GM23338 (cell line): ENCODE results near the gene PLA2R1. TPM values are rescaled to one million over a fixed set of nuclear protein-coding genes. Genes with fewer than 3 reads are reported as not detected.

ENCODE experiments used
- ATAC-seq: fragments of 200-7000 bp; cut with Tn5 transposase; 3 replicates; pipeline ENCODE4 v1.9.1; 2020
- DNase-seq: peaks from one replicate; pipeline ENCODE4 v3.0.0-alpha.2; 2015; ENCODE audit warnings: low spot score
- H2AFZ ChIP-seq: fragments of 200-600 bp; sonication (generic); 2 replicates; pipeline ENCODE4 v1.8.0; 2016; ENCODE audit warnings: antibody characterized with exemption, mild to moderate bottlenecking, moderate library complexity
- H3F3A ChIP-seq: fragments of 200-600 bp; sonication (generic); replicated peaks from 2 replicates; pipeline ENCODE4 v1.8.0; 2017; ENCODE audit warnings: antibody characterized with exemption, mixed run types, low read depth
- H3K27ac ChIP-seq: fragments of 200-600 bp; sonication (generic); 2 replicates; pipeline ENCODE4 v1.6.1; 2016; ENCODE audit warnings: low read depth
- H3K27me3 ChIP-seq: fragments of 200-600 bp; sonication (generic); 2 replicates; pipeline ENCODE4 v1.8.0; 2016; ENCODE audit warnings: mild to moderate bottlenecking, mixed run types, moderate library complexity; ENCODE audit not compliant: insufficient read depth
- H3K36me3 ChIP-seq: fragments of 200-600 bp; sonication (generic); 2 replicates; pipeline ENCODE4 v1.8.0; 2016; ENCODE audit warnings: mild to moderate bottlenecking; ENCODE audit not compliant: insufficient read depth
- H3K4me1 ChIP-seq: fragments of 200-600 bp; sonication (generic); 2 replicates; pipeline ENCODE4 v1.8.0; 2016; ENCODE audit warnings: mild to moderate bottlenecking, moderate library complexity; ENCODE audit not compliant: insufficient read depth
- H3K4me2 ChIP-seq: fragments of 200-600 bp; sonication (generic); 2 replicates; pipeline ENCODE4 v1.7.1; 2017; ENCODE audit warnings: mixed run types
- H3K4me3 ChIP-seq: fragments of 200-600 bp; sonication (generic); 2 replicates; pipeline ENCODE4 v1.6.1; 2016; ENCODE audit warnings: mixed run types
- H3K79me2 ChIP-seq: fragments of 200-600 bp; sonication (generic); replicated peaks from 2 replicates; pipeline ENCODE4 v1.8.0; 2017; ENCODE audit warnings: mild to moderate bottlenecking; ENCODE audit not compliant: insufficient read depth
- H3K9me2 ChIP-seq: fragments of 200-600 bp; sonication (generic); 2 replicates; pipeline ENCODE4 v1.8.0; 2017; ENCODE audit not compliant: insufficient read depth
- H4K20me1 ChIP-seq: fragments of 200-600 bp; sonication (generic); replicated peaks from 2 replicates; pipeline ENCODE4 v1.8.0; 2017; ENCODE audit warnings: mild to moderate bottlenecking; ENCODE audit not compliant: insufficient read depth
- H3K27ac Mint-ChIP-seq: 2 replicates; pipeline ENCODE4 v1.8.0; 2020; ENCODE audit warnings: inconsistent platforms, mild to moderate bottlenecking, moderate library complexity, mixed read lengths
- H3K27me3 Mint-ChIP-seq: 3 replicates; pipeline ENCODE4 v1.8.0; 2022; ENCODE audit warnings: low read depth, mild to moderate bottlenecking, moderate library complexity, mixed read lengths, inconsistent platforms; ENCODE audit not compliant: insufficient read depth, poor library complexity
- H3K36me3 Mint-ChIP-seq: 3 replicates; pipeline ENCODE4 v1.8.0; 2021; ENCODE audit warnings: low read depth, mild to moderate bottlenecking, inconsistent platforms, moderate library complexity, mixed read lengths
- H3K4me1 Mint-ChIP-seq: 3 replicates; pipeline ENCODE4 v1.8.0; 2020; ENCODE audit warnings: mild to moderate bottlenecking, inconsistent platforms, mixed read lengths
- H3K4me3 Mint-ChIP-seq: 3 replicates; pipeline ENCODE4 v1.8.0; 2021; ENCODE audit warnings: moderate library complexity, mild to moderate bottlenecking, inconsistent platforms, mixed read lengths
- H3K9me3 Mint-ChIP-seq: 3 replicates; pipeline ENCODE4 v1.8.0; 2020; ENCODE audit warnings: moderate library complexity, mild to moderate bottlenecking, inconsistent platforms, mixed read lengths
- CREB1 ChIP-seq: fragments of 250-450 bp; sonication (Bioruptor Pico); IDR thresholded peaks from 2 replicates; pipeline ENCODE4 v1.5.0; 2020; ENCODE audit warnings: low read depth, mild to moderate bottlenecking, moderate library complexity
- EZH2 ChIP-seq: fragments of 200-600 bp; sonication (generic); IDR thresholded peaks from one replicate; pipeline ENCODE4 v1.8.0; 2017; ENCODE audit warnings: antibody characterized with exemption, mild to moderate bottlenecking, low read depth; ENCODE audit not compliant: unreplicated experiment
- EZH2phosphoT487 ChIP-seq: fragments of 200-600 bp; sonication (generic); IDR thresholded peaks from one replicate; pipeline ENCODE4 v1.8.1; 2018; ENCODE audit warnings: antibody characterized with exemption; ENCODE audit not compliant: unreplicated experiment
- JUNB ChIP-seq: IDR thresholded peaks from one replicate; pipeline ENCODE4 v1.6.1; 2016; ENCODE audit warnings: antibody characterized with exemption; ENCODE audit not compliant: unreplicated experiment
- NANOG ChIP-seq: IDR thresholded peaks from 2 replicates; pipeline ENCODE4 v1.6.1; 2016; ENCODE audit warnings: antibody characterized with exemption, borderline replicate concordance
- POLR2AphosphoS5 ChIP-seq: IDR thresholded peaks from 2 replicates; pipeline ENCODE4 v1.6.1; 2016; ENCODE audit warnings: antibody characterized with exemption, low read depth
- STAT1 ChIP-seq: IDR thresholded peaks from one replicate; pipeline ENCODE4 v1.6.1; 2016; ENCODE audit warnings: antibody characterized with exemption; ENCODE audit not compliant: unreplicated experiment
- ZNF114 ChIP-seq: fragments of 250-450 bp; sonication (Bioruptor Pico); IDR thresholded peaks from 2 replicates; pipeline ENCODE4 v1.5.0; 2020; ENCODE audit warnings: mild to moderate bottlenecking, moderate library complexity
- ZNF331 ChIP-seq: fragments of 250-450 bp; sonication (Bioruptor Pico); IDR thresholded peaks from 2 replicates; pipeline ENCODE4 v1.5.0; 2020; ENCODE audit warnings: low read depth, mild to moderate bottlenecking, moderate library complexity
- polyA plus RNA-seq: library from polyadenylated mRNA; unstranded; fragments of >200 nt; fragmentation: Nextera tagmentation; extraction: Ambion mirVana; gene quantifications from 2 replicates; pipeline ENCODE4 v1.2.1, GENCODE V29; 2016
- total RNA-seq: library from RNA; depleted of rRNA; stranded (reverse); fragments of >200 nt; shearing (Covaris generic); gene quantifications from 2 replicates; pipeline ENCODE4 v1.2.3, GENCODE V29; 2014
- TF ChIP-seq, protein P1 (sequence below), 2 experiments: fragments of 200-600 bp in 1 of 2; sonication (generic) in 1 of 2; conservative IDR thresholded peaks; 2 replicates each; pipeline versions ENCODE4 v1.5.1 to v1.6.1; 2016 to 2017; ENCODE audit warnings: antibody characterized with exemption in 2 of 2, low read depth in 2 of 2, mild to moderate bottlenecking in 2 of 2, moderate library complexity in 1 of 2
- TF ChIP-seq, protein P2 (sequence below): IDR thresholded peaks from one replicate; pipeline ENCODE4 v1.6.1; 2018; ENCODE audit warnings: antibody characterized with exemption; ENCODE audit not compliant: unreplicated experiment
- TF ChIP-seq, protein P3 (sequence below): fragments of 250-450 bp; sonication (Bioruptor Pico); IDR thresholded peaks from 2 replicates; pipeline ENCODE4 v1.5.0; 2020; ENCODE audit warnings: mild to moderate bottlenecking, moderate library complexity
- TF ChIP-seq, protein P4 (sequence below): IDR thresholded peaks from 2 replicates; pipeline ENCODE4 v1.6.1; 2016; ENCODE audit warnings: antibody characterized with exemption

PLA2R1 gene
- total and polyA plus RNA-seq, 2 experiments from 2014 or later: 0.57 to 1.2 TPM

DNA sequence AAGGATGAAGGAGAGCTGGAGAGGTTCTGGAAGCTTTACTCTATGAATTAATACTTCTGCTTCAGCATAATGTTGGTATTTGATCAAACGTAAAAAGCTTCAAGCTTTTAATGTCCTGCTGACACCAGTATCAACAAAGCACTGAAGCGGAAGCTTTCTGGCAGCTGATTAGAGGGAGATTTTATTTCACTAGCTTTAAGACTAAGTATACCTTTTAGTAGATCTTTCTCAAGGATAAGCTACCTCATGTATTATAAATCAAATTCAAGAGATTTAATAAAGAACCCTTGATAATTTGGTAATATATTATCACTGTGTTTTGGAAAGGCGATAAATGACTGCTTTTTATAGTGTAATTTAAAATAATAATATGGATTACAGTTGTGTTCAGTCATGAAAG, 136.4 kb downstream of the PLA2R1 start:
- Histone ChIP-seq H3K27me3 (no peaks in the 10 kb centered on the region), H3K79me2 (no peaks in the 10 kb centered on the region), H3K27ac (no peak overlapping the region), H3K4me2 (no peak overlapping the region), H3F3A (no peaks in the 10 kb centered on the region), H2AFZ (0 out of 2 replicates have a peak overlapping the region, but pooled peaks have one; percentile 24), H4K20me1 (no peaks in the 10 kb centered on the region), H3K4me1 (peaks cover 6% of the 10 kb centered on the region; the same call in 1 of the 2 replicates), H3K4me3 (no peak overlapping the region), H3K9me2 (no peaks in the 10 kb centered on the region), H3K36me3 (no peaks in the 10 kb centered on the region)
- TF ChIP-seq ZNF114 (CRISPR knock-in tag) (no peak), NANOG (no peak), STAT1 (no peak), CREB1 (CRISPR knock-in tag) (no peak), EZH2phosphoT487 (no peak), JUNB (no peak), EZH2 (no peak), POLR2AphosphoS5 (no peak), ZNF331 (CRISPR knock-in tag) (no peak)
- TF ChIP-seq, protein P1, sequence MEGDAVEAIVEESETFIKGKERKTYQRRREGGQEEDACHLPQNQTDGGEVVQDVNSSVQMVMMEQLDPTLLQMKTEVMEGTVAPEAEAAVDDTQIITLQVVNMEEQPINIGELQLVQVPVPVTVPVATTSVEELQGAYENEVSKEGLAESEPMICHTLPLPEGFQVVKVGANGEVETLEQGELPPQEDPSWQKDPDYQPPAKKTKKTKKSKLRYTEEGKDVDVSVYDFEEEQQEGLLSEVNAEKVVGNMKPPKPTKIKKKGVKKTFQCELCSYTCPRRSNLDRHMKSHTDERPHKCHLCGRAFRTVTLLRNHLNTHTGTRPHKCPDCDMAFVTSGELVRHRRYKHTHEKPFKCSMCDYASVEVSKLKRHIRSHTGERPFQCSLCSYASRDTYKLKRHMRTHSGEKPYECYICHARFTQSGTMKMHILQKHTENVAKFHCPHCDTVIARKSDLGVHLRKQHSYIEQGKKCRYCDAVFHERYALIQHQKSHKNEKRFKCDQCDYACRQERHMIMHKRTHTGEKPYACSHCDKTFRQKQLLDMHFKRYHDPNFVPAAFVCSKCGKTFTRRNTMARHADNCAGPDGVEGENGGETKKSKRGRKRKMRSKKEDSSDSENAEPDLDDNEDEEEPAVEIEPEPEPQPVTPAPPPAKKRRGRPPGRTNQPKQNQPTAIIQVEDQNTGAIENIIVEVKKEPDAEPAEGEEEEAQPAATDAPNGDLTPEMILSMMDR (conservative IDR thresholded peaks at IDR 0.05; ENCODE audit: low read depth in 2 of 2): no peak
- TF ChIP-seq, protein P2, sequence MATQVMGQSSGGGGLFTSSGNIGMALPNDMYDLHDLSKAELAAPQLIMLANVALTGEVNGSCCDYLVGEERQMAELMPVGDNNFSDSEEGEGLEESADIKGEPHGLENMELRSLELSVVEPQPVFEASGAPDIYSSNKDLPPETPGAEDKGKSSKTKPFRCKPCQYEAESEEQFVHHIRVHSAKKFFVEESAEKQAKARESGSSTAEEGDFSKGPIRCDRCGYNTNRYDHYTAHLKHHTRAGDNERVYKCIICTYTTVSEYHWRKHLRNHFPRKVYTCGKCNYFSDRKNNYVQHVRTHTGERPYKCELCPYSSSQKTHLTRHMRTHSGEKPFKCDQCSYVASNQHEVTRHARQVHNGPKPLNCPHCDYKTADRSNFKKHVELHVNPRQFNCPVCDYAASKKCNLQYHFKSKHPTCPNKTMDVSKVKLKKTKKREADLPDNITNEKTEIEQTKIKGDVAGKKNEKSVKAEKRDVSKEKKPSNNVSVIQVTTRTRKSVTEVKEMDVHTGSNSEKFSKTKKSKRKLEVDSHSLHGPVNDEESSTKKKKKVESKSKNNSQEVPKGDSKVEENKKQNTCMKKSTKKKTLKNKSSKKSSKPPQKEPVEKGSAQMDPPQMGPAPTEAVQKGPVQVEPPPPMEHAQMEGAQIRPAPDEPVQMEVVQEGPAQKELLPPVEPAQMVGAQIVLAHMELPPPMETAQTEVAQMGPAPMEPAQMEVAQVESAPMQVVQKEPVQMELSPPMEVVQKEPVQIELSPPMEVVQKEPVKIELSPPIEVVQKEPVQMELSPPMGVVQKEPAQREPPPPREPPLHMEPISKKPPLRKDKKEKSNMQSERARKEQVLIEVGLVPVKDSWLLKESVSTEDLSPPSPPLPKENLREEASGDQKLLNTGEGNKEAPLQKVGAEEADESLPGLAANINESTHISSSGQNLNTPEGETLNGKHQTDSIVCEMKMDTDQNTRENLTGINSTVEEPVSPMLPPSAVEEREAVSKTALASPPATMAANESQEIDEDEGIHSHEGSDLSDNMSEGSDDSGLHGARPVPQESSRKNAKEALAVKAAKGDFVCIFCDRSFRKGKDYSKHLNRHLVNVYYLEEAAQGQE: no peak
- TF ChIP-seq, protein P3, sequence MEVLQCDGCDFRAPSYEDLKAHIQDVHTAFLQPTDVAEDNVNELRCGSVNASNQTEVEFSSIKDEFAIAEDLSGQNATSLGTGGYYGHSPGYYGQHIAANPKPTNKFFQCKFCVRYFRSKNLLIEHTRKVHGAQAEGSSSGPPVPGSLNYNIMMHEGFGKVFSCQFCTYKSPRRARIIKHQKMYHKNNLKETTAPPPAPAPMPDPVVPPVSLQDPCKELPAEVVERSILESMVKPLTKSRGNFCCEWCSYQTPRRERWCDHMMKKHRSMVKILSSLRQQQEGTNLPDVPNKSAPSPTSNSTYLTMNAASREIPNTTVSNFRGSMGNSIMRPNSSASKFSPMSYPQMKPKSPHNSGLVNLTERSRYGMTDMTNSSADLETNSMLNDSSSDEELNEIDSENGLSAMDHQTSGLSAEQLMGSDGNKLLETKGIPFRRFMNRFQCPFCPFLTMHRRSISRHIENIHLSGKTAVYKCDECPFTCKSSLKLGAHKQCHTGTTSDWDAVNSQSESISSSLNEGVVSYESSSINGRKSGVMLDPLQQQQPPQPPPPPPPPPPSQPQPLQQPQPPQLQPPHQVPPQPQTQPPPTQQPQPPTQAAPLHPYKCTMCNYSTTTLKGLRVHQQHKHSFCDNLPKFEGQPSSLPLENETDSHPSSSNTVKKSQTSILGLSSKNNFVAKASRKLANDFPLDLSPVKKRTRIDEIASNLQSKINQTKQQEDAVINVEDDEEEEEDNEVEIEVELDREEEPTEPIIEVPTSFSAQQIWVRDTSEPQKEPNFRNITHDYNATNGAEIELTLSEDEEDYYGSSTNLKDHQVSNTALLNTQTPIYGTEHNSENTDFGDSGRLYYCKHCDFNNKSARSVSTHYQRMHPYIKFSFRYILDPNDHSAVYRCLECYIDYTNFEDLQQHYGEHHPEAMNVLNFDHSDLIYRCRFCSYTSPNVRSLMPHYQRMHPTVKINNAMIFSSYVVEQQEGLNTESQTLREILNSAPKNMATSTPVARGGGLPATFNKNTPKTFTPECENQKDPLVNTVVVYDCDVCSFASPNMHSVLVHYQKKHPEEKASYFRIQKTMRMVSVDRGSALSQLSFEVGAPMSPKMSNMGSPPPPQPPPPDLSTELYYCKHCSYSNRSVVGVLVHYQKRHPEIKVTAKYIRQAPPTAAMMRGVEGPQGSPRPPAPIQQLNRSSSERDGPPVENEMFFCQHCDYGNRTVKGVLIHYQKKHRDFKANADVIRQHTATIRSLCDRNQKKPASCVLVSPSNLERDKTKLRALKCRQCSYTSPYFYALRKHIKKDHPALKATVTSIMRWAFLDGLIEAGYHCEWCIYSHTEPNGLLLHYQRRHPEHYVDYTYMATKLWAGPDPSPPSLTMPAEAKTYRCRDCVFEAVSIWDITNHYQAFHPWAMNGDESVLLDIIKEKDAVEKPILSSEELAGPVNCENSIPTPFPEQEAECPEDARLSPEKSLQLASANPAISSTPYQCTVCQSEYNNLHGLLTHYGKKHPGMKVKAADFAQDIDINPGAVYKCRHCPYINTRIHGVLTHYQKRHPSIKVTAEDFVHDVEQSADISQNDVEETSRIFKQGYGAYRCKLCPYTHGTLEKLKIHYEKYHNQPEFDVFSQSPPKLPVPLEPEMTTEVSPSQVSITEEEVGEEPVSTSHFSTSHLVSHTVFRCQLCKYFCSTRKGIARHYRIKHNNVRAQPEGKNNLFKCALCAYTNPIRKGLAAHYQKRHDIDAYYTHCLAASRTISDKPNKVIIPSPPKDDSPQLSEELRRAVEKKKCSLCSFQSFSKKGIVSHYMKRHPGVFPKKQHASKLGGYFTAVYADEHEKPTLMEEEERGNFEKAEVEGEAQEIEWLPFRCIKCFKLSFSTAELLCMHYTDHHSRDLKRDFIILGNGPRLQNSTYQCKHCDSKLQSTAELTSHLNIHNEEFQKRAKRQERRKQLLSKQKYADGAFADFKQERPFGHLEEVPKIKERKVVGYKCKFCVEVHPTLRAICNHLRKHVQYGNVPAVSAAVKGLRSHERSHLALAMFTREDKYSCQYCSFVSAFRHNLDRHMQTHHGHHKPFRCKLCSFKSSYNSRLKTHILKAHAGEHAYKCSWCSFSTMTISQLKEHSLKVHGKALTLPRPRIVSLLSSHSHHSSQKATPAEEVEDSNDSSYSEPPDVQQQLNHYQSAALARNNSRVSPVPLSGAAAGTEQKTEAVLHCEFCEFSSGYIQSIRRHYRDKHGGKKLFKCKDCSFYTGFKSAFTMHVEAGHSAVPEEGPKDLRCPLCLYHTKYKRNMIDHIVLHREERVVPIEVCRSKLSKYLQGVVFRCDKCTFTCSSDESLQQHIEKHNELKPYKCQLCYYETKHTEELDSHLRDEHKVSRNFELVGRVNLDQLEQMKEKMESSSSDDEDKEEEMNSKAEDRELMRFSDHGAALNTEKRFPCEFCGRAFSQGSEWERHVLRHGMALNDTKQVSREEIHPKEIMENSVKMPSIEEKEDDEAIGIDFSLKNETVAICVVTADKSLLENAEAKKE (CRISPR knock-in tag): no peak
- TF ChIP-seq, protein P4, sequence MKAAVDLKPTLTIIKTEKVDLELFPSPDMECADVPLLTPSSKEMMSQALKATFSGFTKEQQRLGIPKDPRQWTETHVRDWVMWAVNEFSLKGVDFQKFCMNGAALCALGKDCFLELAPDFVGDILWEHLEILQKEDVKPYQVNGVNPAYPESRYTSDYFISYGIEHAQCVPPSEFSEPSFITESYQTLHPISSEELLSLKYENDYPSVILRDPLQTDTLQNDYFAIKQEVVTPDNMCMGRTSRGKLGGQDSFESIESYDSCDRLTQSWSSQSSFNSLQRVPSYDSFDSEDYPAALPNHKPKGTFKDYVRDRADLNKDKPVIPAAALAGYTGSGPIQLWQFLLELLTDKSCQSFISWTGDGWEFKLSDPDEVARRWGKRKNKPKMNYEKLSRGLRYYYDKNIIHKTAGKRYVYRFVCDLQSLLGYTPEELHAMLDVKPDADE: no peak
- Mint-ChIP-seq H3K36me3 (no peaks in the 10 kb centered on the region), H3K4me3 (no peak overlapping the region), H3K27me3 (peaks cover 5% of the 10 kb centered on the region), H3K4me1 (peaks cover 20% of the 10 kb centered on the region), H3K9me3 (no peaks in the 10 kb centered on the region), H3K27ac (no peak overlapping the region)
- no peak for ATAC-seq
- no peak for DNase-seq
